Measurements from ENCODE around the gene CD3E.
"Not testable (repeated sequence)": the region's sequence is repeated elsewhere in the genome, so short reads cannot be mapped to it uniquely, and the experiment has no call there.

Gene CD3E

GRCh38 chr11:118291477-118292135, 12.9 kb upstream of the CD3E start:
- no peak for DNase-seq

- no peak for DNase-seq
These were observed 10.5 kb upstream of the CD3E start for GRCh38 chr11:118294053-118294452.

GRCh38 chr11:118295199-118295598, 9.3 kb upstream of the CD3E start:
- no peak for DNase-seq

GRCh38 chr11:118295815-118296454, 8.6 kb upstream of the CD3E start:
- DNase-seq = no peak

GRCh38 chr11:118301600-118302195, 2.8 kb upstream of the CD3E start:
- DNase-seq = no peak

- DNase-seq = no peak
These were observed 333 bp upstream of the CD3E start for GRCh38 chr11:118304227-118304567.

- no peak for DNase-seq
These were observed 1.2 kb downstream of the CD3E start for GRCh38 chr11:118305726-118306125.

- no peak for DNase-seq
These were observed 2.0 kb downstream of the CD3E start for GRCh38 chr11:118306556-118306955.

- DNase-seq = not testable (repeated sequence)
These were observed 4.5 kb downstream of the CD3E start for GRCh38 chr11:118308995-118309528.

- DNase-seq = no peak
These were observed 5.7 kb downstream of the CD3E start for GRCh38 chr11:118310271-118310670.

GRCh38 chr11:118310781-118311485, 6.4 kb downstream of the CD3E start:
- DNase-seq = no peak

GRCh38 chr11:118311518-118311917, 7.0 kb downstream of the CD3E start:
- DNase-seq = no peak

- no peak for DNase-seq
These were observed 7.8 kb downstream of the CD3E start for GRCh38 chr11:118312328-118312727.

- DNase-seq = no peak
These were observed 8.7 kb downstream of the CD3E start for GRCh38 chr11:118313242-118313641.

GRCh38 chr11:118314988-118315411, 10.5 kb downstream of the CD3E start:
- no peak for DNase-seq

GRCh38 chr11:118318124-118318523, 13.6 kb downstream of the CD3E start:
- no peak for DNase-seq

- no peak for DNase-seq
These were observed 14.2 kb downstream of the CD3E start for GRCh38 chr11:118318581-118319336.

- DNase-seq = no peak
These were observed 14.8 kb downstream of the CD3E start for GRCh38 chr11:118319337-118319707.

GRCh38 chr11:118320515-118320914, 16.0 kb downstream of the CD3E start:
- no peak for DNase-seq

GRCh38 chr11:118321386-118322082, 17.0 kb downstream of the CD3E start:
- DNase-seq = no peak

- DNase-seq = no peak
These were observed 18.2 kb downstream of the CD3E start for GRCh38 chr11:118322721-118323120.

- no peak for DNase-seq
These were observed 20.8 kb downstream of the CD3E start for GRCh38 chr11:118325283-118325682.

Data from stimulated activated CD4-positive, alpha-beta T cell treated with anti-CD3 and anti-CD28 coated beads, Interleukin-12 subunit alpha, Interleukin-12 subunit beta, amount 100 ng/mL, for 4 hours (primary cell).